Endothelial cell (in vitro differentiated cells): ENCODE data around the gene LTF. TPM values are rescaled to one million over a fixed set of nuclear protein-coding genes. Genes with fewer than 3 reads are reported as not detected.

Experiments used
- DNase-seq: peaks from one replicate; pipeline ENCODE4 v3.0.0; 2021; ENCODE audit warnings: low spot score
- H3K27ac Mint-ChIP-seq: one replicate; pipeline ENCODE4 v1.8.0; 2021; ENCODE audit warnings: mixed read lengths, inconsistent platforms; ENCODE audit not compliant: unreplicated experiment
- H3K27me3 Mint-ChIP-seq: one replicate; pipeline ENCODE4 v1.8.0; 2021; ENCODE audit warnings: mild to moderate bottlenecking, moderate library complexity, mixed read lengths, inconsistent platforms; ENCODE audit not compliant: unreplicated experiment
- H3K36me3 Mint-ChIP-seq: one replicate; pipeline ENCODE4 v1.8.0; 2021; ENCODE audit warnings: mild to moderate bottlenecking, low read depth, mixed read lengths, inconsistent platforms; ENCODE audit not compliant: unreplicated experiment
- H3K4me1 Mint-ChIP-seq: one replicate; pipeline ENCODE4 v1.8.0; 2021; ENCODE audit warnings: mild to moderate bottlenecking, mixed read lengths, inconsistent platforms; ENCODE audit not compliant: unreplicated experiment
- H3K4me3 Mint-ChIP-seq: one replicate; pipeline ENCODE4 v1.8.0; 2021; ENCODE audit warnings: mild to moderate bottlenecking, mixed read lengths, inconsistent platforms; ENCODE audit not compliant: unreplicated experiment
- H3K9me3 Mint-ChIP-seq: one replicate; pipeline ENCODE4 v1.8.0; 2021; ENCODE audit warnings: mixed read lengths, inconsistent platforms; ENCODE audit not compliant: unreplicated experiment
- CTCF ChIP-seq: fragments of 200-600 bp; sonication (generic); IDR thresholded peaks from one replicate; pipeline ENCODE4 v1.5.0; 2021; ENCODE audit warnings: antibody characterized with exemption; ENCODE audit not compliant: unreplicated experiment
- total RNA-seq: library from RNA; stranded (reverse); fragmentation: NEBNext Ultra II Directional; extraction: Animal tissue kit (Norgen Biotek cat#: 25700); gene quantifications from one replicate; pipeline ENCODE4 v1.2.1, GENCODE V29; 2021; ENCODE audit not compliant: unreplicated experiment

Gene LTF
- total RNA-seq, 1 donor from 2014 or later = not detected

GRCh38 chr3:46506526-46506925 lies 41.8 kb upstream of the LTF start:
- no peak for TF ChIP-seq CTCF
- no peak overlapping the region for H3K4me3 Mint-ChIP-seq
- no peaks in the 10 kb centered on the region for H3K4me1 Mint-ChIP-seq
- peaks cover 2% of the 10 kb centered on the region for H3K27me3 Mint-ChIP-seq
- H3K9me3 Mint-ChIP-seq = no peaks in the 10 kb centered on the region
- DNase-seq = no peak
- no peaks in the 10 kb centered on the region for H3K36me3 Mint-ChIP-seq
- H3K27ac Mint-ChIP-seq = no peak overlapping the region

DNA sequence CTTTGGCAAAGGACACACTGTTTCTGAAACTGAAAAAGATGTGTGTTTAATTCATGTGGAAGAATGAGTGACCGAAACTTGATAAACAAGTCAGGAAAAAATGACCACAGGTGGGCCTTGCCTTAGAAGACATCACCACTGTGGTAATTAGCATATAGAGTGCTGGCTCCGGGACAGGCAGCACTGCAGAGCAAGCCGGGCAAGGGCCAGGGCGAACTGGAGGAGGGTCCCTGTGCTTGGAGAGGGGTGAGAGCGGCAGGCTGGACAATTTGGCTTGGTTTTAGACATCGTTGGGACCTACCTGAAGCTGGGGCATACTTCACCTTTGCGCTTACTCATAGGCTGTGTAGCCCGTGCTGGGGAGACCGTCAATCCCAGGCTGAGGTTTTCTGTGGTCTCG lies 41.2 kb upstream of the LTF start:
- Mint-ChIP-seq H3K9me3 (no peaks in the 10 kb centered on the region), H3K36me3 (no peaks in the 10 kb centered on the region), H3K4me3 (no peak overlapping the region), H3K4me1 (no peaks in the 10 kb centered on the region), H3K27ac (no peak overlapping the region), H3K27me3 (peaks cover 2% of the 10 kb centered on the region)
- TF ChIP-seq CTCF = no peak
- no peak for DNase-seq

GRCh38 chr3:46504789-46505188 lies 40.1 kb upstream of the LTF start:
- H3K27me3 Mint-ChIP-seq = peaks cover 2% of the 10 kb centered on the region
- no peak overlapping the region for H3K27ac Mint-ChIP-seq
- no peaks in the 10 kb centered on the region for H3K9me3 Mint-ChIP-seq
- H3K36me3 Mint-ChIP-seq = no peaks in the 10 kb centered on the region
- H3K4me3 Mint-ChIP-seq = no peak overlapping the region
- TF ChIP-seq CTCF = no peak
- H3K4me1 Mint-ChIP-seq = peaks cover 3% of the 10 kb centered on the region
- DNase-seq = no peak

DNA sequence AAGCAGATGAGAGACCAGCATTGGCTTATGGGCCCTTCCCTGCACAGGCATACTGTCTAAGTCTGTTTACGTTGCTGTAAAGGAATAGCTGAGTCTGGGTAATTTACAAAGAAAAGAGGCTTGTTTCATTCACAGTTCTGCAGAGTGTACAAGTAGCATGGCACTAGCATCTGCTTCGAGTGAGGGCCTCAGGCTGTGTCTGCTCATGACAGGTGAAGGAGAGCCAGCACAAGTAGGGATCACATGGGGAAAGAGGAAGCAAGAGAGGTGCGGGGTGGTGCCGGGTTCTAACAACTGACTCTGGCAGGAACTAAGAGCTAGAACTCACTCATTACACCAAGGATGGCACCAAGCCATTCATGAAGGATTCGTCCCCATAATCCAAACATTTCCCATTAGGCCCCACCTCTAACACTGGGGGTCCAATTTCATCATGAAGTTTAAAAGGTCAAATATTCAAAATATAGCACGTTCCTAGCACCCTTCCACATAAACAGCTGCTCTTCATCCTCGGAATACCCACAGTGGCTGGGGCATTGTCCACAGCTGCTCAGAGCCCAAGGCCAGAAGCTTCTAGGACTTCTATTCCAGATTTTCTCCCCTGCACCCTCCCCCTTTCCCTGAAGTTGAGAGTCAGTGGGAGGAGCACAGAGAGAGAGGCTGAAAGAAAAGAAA lies 38.6 kb upstream of the LTF start:
- Mint-ChIP-seq H3K4me1 (peaks cover 3% of the 10 kb centered on the region), H3K27ac (no peak overlapping the region), H3K27me3 (peaks cover 2% of the 10 kb centered on the region), H3K36me3 (no peaks in the 10 kb centered on the region), H3K4me3 (no peak overlapping the region), H3K9me3 (no peaks in the 10 kb centered on the region)
- DNase-seq = no peak
- TF ChIP-seq CTCF = no peak

GRCh38 chr3:46501702-46502101 lies 37.0 kb upstream of the LTF start:
- DNase-seq = no peak
- no peaks in the 10 kb centered on the region for H3K36me3 Mint-ChIP-seq

More at GRCh38 chr3:46501702-46502101, 37.0 kb upstream of the LTF start:
- Mint-ChIP-seq H3K9me3 (no peaks in the 10 kb centered on the region), H3K4me1 (peaks cover 17% of the 10 kb centered on the region), H3K4me3 (no peak overlapping the region), H3K27me3 (peaks cover 2% of the 10 kb centered on the region), H3K27ac (no peak overlapping the region)
- TF ChIP-seq CTCF = no peak
